GM23338 (cell line): ENCODE results near the gene TMBIM1. TPM values are rescaled to one million over a fixed set of nuclear protein-coding genes. Genes with fewer than 3 reads are reported as not detected.

Experiments
- ATAC-seq: fragments of 200-7000 bp; cut with Tn5 transposase; 3 replicates; pipeline ENCODE4 v1.9.1; 2020
- DNase-seq: peaks from one replicate; pipeline ENCODE4 v3.0.0-alpha.2; 2015; ENCODE audit warnings: low spot score
- H2AFZ ChIP-seq: fragments of 200-600 bp; sonication (generic); 2 replicates; pipeline ENCODE4 v1.8.0; 2016; ENCODE audit warnings: antibody characterized with exemption, mild to moderate bottlenecking, moderate library complexity
- H3F3A ChIP-seq: fragments of 200-600 bp; sonication (generic); replicated peaks from 2 replicates; pipeline ENCODE4 v1.8.0; 2017; ENCODE audit warnings: antibody characterized with exemption, mixed run types, low read depth
- H3K27ac ChIP-seq: fragments of 200-600 bp; sonication (generic); 2 replicates; pipeline ENCODE4 v1.6.1; 2016; ENCODE audit warnings: low read depth
- H3K27me3 ChIP-seq: fragments of 200-600 bp; sonication (generic); 2 replicates; pipeline ENCODE4 v1.8.0; 2016; ENCODE audit warnings: mild to moderate bottlenecking, mixed run types, moderate library complexity; ENCODE audit not compliant: insufficient read depth
- H3K36me3 ChIP-seq: fragments of 200-600 bp; sonication (generic); 2 replicates; pipeline ENCODE4 v1.8.0; 2016; ENCODE audit warnings: mild to moderate bottlenecking; ENCODE audit not compliant: insufficient read depth
- H3K4me1 ChIP-seq: fragments of 200-600 bp; sonication (generic); 2 replicates; pipeline ENCODE4 v1.8.0; 2016; ENCODE audit warnings: mild to moderate bottlenecking, moderate library complexity; ENCODE audit not compliant: insufficient read depth
- H3K4me2 ChIP-seq: fragments of 200-600 bp; sonication (generic); 2 replicates; pipeline ENCODE4 v1.7.1; 2017; ENCODE audit warnings: mixed run types
- H3K4me3 ChIP-seq: fragments of 200-600 bp; sonication (generic); 2 replicates; pipeline ENCODE4 v1.6.1; 2016; ENCODE audit warnings: mixed run types
- H3K79me2 ChIP-seq: fragments of 200-600 bp; sonication (generic); replicated peaks from 2 replicates; pipeline ENCODE4 v1.8.0; 2017; ENCODE audit warnings: mild to moderate bottlenecking; ENCODE audit not compliant: insufficient read depth
- H3K9me2 ChIP-seq: fragments of 200-600 bp; sonication (generic); 2 replicates; pipeline ENCODE4 v1.8.0; 2017; ENCODE audit not compliant: insufficient read depth
- H4K20me1 ChIP-seq: fragments of 200-600 bp; sonication (generic); replicated peaks from 2 replicates; pipeline ENCODE4 v1.8.0; 2017; ENCODE audit warnings: mild to moderate bottlenecking; ENCODE audit not compliant: insufficient read depth
- H3K27ac Mint-ChIP-seq: 2 replicates; pipeline ENCODE4 v1.8.0; 2020; ENCODE audit warnings: inconsistent platforms, mild to moderate bottlenecking, moderate library complexity, mixed read lengths
- H3K27me3 Mint-ChIP-seq: 3 replicates; pipeline ENCODE4 v1.8.0; 2022; ENCODE audit warnings: low read depth, mild to moderate bottlenecking, moderate library complexity, mixed read lengths, inconsistent platforms; ENCODE audit not compliant: insufficient read depth, poor library complexity
- H3K36me3 Mint-ChIP-seq: 3 replicates; pipeline ENCODE4 v1.8.0; 2021; ENCODE audit warnings: low read depth, mild to moderate bottlenecking, inconsistent platforms, moderate library complexity, mixed read lengths
- H3K4me1 Mint-ChIP-seq: 3 replicates; pipeline ENCODE4 v1.8.0; 2020; ENCODE audit warnings: mild to moderate bottlenecking, inconsistent platforms, mixed read lengths
- H3K4me3 Mint-ChIP-seq: 3 replicates; pipeline ENCODE4 v1.8.0; 2021; ENCODE audit warnings: moderate library complexity, mild to moderate bottlenecking, inconsistent platforms, mixed read lengths
- H3K9me3 Mint-ChIP-seq: 3 replicates; pipeline ENCODE4 v1.8.0; 2020; ENCODE audit warnings: moderate library complexity, mild to moderate bottlenecking, inconsistent platforms, mixed read lengths
- CREB1 ChIP-seq: fragments of 250-450 bp; sonication (Bioruptor Pico); IDR thresholded peaks from 2 replicates; pipeline ENCODE4 v1.5.0; 2020; ENCODE audit warnings: low read depth, mild to moderate bottlenecking, moderate library complexity
- CTCF ChIP-seq, 2 experiments: fragments of 200-600 bp in 1 of 2; sonication (generic) in 1 of 2; conservative IDR thresholded peaks; 2 replicates each; pipeline versions ENCODE4 v1.5.1 to v1.6.1; 2016 to 2017; ENCODE audit warnings: antibody characterized with exemption in 2 of 2, low read depth in 2 of 2, mild to moderate bottlenecking in 2 of 2, moderate library complexity in 1 of 2
- ETS1 ChIP-seq: IDR thresholded peaks from 2 replicates; pipeline ENCODE4 v1.6.1; 2016; ENCODE audit warnings: antibody characterized with exemption
- EZH2 ChIP-seq: fragments of 200-600 bp; sonication (generic); IDR thresholded peaks from one replicate; pipeline ENCODE4 v1.8.0; 2017; ENCODE audit warnings: antibody characterized with exemption, mild to moderate bottlenecking, low read depth; ENCODE audit not compliant: unreplicated experiment
- EZH2phosphoT487 ChIP-seq: fragments of 200-600 bp; sonication (generic); IDR thresholded peaks from one replicate; pipeline ENCODE4 v1.8.1; 2018; ENCODE audit warnings: antibody characterized with exemption; ENCODE audit not compliant: unreplicated experiment
- JUNB ChIP-seq: IDR thresholded peaks from one replicate; pipeline ENCODE4 v1.6.1; 2016; ENCODE audit warnings: antibody characterized with exemption; ENCODE audit not compliant: unreplicated experiment
- NANOG ChIP-seq: IDR thresholded peaks from 2 replicates; pipeline ENCODE4 v1.6.1; 2016; ENCODE audit warnings: antibody characterized with exemption, borderline replicate concordance
- POLR2AphosphoS5 ChIP-seq: IDR thresholded peaks from 2 replicates; pipeline ENCODE4 v1.6.1; 2016; ENCODE audit warnings: antibody characterized with exemption, low read depth
- REST ChIP-seq: IDR thresholded peaks from one replicate; pipeline ENCODE4 v1.6.1; 2018; ENCODE audit warnings: antibody characterized with exemption; ENCODE audit not compliant: unreplicated experiment
- STAT1 ChIP-seq: IDR thresholded peaks from one replicate; pipeline ENCODE4 v1.6.1; 2016; ENCODE audit warnings: antibody characterized with exemption; ENCODE audit not compliant: unreplicated experiment
- ZNF114 ChIP-seq: fragments of 250-450 bp; sonication (Bioruptor Pico); IDR thresholded peaks from 2 replicates; pipeline ENCODE4 v1.5.0; 2020; ENCODE audit warnings: mild to moderate bottlenecking, moderate library complexity
- ZNF331 ChIP-seq: fragments of 250-450 bp; sonication (Bioruptor Pico); IDR thresholded peaks from 2 replicates; pipeline ENCODE4 v1.5.0; 2020; ENCODE audit warnings: low read depth, mild to moderate bottlenecking, moderate library complexity
- polyA plus RNA-seq: library from polyadenylated mRNA; unstranded; fragments of >200 nt; fragmentation: Nextera tagmentation; extraction: Ambion mirVana; gene quantifications from 2 replicates; pipeline ENCODE4 v1.2.1, GENCODE V29; 2016
- total RNA-seq: library from RNA; depleted of rRNA; stranded (reverse); fragments of >200 nt; shearing (Covaris generic); gene quantifications from 2 replicates; pipeline ENCODE4 v1.2.3, GENCODE V29; 2014
- TF ChIP-seq, protein P1 (sequence below): fragments of 250-450 bp; sonication (Bioruptor Pico); IDR thresholded peaks from 2 replicates; pipeline ENCODE4 v1.5.0; 2020; ENCODE audit warnings: mild to moderate bottlenecking, moderate library complexity

The TMBIM1 gene
- total and polyA plus RNA-seq, 2 experiments from 2014 or later: 12.0 to 20.8 TPM

DNA sequence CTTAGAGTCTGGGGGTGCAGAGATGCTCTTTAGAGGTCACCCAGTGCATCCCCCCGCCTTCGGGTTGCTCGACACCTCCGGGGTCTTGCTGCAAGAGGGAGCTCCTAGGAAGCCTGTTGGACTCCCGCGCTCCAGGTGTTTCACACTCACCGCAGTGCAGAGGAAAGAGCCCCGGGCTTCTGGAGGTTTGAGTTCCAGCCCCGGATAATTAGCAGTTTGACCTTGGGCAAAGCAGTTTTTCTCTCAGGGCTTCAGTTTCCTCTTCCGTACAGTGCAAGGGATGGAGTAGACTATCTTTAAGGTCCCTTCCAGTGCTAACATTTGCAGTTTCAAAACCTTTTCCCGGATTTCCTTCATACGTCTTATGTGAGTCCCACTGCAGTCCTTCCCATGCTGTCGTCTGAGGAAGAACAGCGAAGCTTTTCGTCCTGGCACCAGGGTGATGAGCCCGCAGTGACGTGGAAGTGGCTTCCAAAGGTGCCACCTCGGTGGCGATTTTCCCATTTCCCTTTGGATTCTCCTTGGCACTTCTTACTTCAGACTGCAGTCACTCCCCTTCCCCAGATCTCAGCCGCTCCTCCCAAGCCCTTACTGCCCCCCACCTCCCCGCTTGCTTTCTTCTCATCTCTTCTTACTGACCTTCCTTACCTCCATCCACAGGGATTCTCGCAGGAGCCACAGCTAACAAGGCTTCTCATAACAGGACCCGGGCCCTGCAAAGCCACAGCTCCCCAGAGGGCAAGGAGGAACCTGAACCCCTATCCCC, 21.4 kb downstream of the TMBIM1 start:
- H4K20me1 ChIP-seq: no peaks in the 10 kb centered on the region; the same call in 1 of the 2 replicates
- H2AFZ ChIP-seq: peak overlapping the region; percentile 91; the same call in 1 of the 2 replicates
- H3K4me3 ChIP-seq: peak overlapping the region; percentile 96
- peaks cover 15% of the 10 kb centered on the region for H3K27me3 Mint-ChIP-seq
- 0 out of 2 replicates have a peak overlapping the region, but pooled peaks have one; percentile 45 for H3K27ac ChIP-seq
- H3F3A ChIP-seq: no peaks in the 10 kb centered on the region
- H3K27me3 ChIP-seq: no peaks in the 10 kb centered on the region
- ATAC-seq (peak; percentile 0; the same call in 2 of the 3 replicates), DNase-seq (peak; percentile 48)
- TF ChIP-seq, protein P1, sequence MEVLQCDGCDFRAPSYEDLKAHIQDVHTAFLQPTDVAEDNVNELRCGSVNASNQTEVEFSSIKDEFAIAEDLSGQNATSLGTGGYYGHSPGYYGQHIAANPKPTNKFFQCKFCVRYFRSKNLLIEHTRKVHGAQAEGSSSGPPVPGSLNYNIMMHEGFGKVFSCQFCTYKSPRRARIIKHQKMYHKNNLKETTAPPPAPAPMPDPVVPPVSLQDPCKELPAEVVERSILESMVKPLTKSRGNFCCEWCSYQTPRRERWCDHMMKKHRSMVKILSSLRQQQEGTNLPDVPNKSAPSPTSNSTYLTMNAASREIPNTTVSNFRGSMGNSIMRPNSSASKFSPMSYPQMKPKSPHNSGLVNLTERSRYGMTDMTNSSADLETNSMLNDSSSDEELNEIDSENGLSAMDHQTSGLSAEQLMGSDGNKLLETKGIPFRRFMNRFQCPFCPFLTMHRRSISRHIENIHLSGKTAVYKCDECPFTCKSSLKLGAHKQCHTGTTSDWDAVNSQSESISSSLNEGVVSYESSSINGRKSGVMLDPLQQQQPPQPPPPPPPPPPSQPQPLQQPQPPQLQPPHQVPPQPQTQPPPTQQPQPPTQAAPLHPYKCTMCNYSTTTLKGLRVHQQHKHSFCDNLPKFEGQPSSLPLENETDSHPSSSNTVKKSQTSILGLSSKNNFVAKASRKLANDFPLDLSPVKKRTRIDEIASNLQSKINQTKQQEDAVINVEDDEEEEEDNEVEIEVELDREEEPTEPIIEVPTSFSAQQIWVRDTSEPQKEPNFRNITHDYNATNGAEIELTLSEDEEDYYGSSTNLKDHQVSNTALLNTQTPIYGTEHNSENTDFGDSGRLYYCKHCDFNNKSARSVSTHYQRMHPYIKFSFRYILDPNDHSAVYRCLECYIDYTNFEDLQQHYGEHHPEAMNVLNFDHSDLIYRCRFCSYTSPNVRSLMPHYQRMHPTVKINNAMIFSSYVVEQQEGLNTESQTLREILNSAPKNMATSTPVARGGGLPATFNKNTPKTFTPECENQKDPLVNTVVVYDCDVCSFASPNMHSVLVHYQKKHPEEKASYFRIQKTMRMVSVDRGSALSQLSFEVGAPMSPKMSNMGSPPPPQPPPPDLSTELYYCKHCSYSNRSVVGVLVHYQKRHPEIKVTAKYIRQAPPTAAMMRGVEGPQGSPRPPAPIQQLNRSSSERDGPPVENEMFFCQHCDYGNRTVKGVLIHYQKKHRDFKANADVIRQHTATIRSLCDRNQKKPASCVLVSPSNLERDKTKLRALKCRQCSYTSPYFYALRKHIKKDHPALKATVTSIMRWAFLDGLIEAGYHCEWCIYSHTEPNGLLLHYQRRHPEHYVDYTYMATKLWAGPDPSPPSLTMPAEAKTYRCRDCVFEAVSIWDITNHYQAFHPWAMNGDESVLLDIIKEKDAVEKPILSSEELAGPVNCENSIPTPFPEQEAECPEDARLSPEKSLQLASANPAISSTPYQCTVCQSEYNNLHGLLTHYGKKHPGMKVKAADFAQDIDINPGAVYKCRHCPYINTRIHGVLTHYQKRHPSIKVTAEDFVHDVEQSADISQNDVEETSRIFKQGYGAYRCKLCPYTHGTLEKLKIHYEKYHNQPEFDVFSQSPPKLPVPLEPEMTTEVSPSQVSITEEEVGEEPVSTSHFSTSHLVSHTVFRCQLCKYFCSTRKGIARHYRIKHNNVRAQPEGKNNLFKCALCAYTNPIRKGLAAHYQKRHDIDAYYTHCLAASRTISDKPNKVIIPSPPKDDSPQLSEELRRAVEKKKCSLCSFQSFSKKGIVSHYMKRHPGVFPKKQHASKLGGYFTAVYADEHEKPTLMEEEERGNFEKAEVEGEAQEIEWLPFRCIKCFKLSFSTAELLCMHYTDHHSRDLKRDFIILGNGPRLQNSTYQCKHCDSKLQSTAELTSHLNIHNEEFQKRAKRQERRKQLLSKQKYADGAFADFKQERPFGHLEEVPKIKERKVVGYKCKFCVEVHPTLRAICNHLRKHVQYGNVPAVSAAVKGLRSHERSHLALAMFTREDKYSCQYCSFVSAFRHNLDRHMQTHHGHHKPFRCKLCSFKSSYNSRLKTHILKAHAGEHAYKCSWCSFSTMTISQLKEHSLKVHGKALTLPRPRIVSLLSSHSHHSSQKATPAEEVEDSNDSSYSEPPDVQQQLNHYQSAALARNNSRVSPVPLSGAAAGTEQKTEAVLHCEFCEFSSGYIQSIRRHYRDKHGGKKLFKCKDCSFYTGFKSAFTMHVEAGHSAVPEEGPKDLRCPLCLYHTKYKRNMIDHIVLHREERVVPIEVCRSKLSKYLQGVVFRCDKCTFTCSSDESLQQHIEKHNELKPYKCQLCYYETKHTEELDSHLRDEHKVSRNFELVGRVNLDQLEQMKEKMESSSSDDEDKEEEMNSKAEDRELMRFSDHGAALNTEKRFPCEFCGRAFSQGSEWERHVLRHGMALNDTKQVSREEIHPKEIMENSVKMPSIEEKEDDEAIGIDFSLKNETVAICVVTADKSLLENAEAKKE: no peak
- TF ChIP-seq JUNB (no peak), ZNF331 (CRISPR knock-in tag) (no peak), REST (no peak), NANOG (no peak), EZH2 (no peak), ETS1 (no peak), CREB1 (no peak), EZH2phosphoT487 (no peak), STAT1 (no peak), CTCF (conservative IDR thresholded peaks at IDR 0.05; ENCODE audit: low read depth in 2 of 2) (no peak), ZNF114 (CRISPR knock-in tag) (no peak), POLR2AphosphoS5 (no peak)
- peak overlapping the region; percentile 85 for H3K27ac Mint-ChIP-seq
- H3K36me3 ChIP-seq: peaks cover 10% of the 10 kb centered on the region
- peaks cover 17% of the 10 kb centered on the region for H3K79me2 ChIP-seq
- no peaks in the 10 kb centered on the region for H3K9me3 Mint-ChIP-seq
- H3K4me2 ChIP-seq: peak overlapping the region; percentile 98
- H3K4me1 ChIP-seq: peaks cover 13% of the 10 kb centered on the region
- H3K4me1 Mint-ChIP-seq: peaks cover 23% of the 10 kb centered on the region
- H3K36me3 Mint-ChIP-seq: peaks cover 41% of the 10 kb centered on the region
- peak overlapping the region; percentile 89 for H3K4me3 Mint-ChIP-seq
- H3K9me2 ChIP-seq: no peaks in the 10 kb centered on the region
